HFFc6 (cell line): ENCODE measurements around the gene SELENOS. TPM values are rescaled to one million over a fixed set of nuclear protein-coding genes. Genes with fewer than 3 reads are reported as not detected.
A peak's percentile ranks its signal among the peaks of the same experiment; 100 is the strongest.

Source experiments
- DNase-seq: peaks from one replicate; pipeline ENCODE4 v3.0.0-alpha.2; 2018
- H3K27ac Mint-ChIP-seq: 2 replicates; pipeline ENCODE4 v1.8.0; 2020; ENCODE audit warnings: mild to moderate bottlenecking, mixed read lengths
- H3K27me3 Mint-ChIP-seq: 2 replicates; pipeline ENCODE4 v1.8.0; 2021; ENCODE audit warnings: mild to moderate bottlenecking, moderate library complexity, mixed read lengths; ENCODE audit not compliant: insufficient read depth
- H3K36me3 Mint-ChIP-seq: 2 replicates; pipeline ENCODE4 v1.8.0; 2021; ENCODE audit warnings: low read depth, mixed read lengths
- H3K4me1 Mint-ChIP-seq: 2 replicates; pipeline ENCODE4 v1.8.0; 2020; ENCODE audit warnings: low read depth, mixed read lengths
- H3K4me3 Mint-ChIP-seq: 2 replicates; pipeline ENCODE4 v1.8.0; 2020; ENCODE audit warnings: mild to moderate bottlenecking, moderate library complexity, mixed read lengths
- H3K9me3 Mint-ChIP-seq: 2 replicates; pipeline ENCODE4 v1.8.0; 2020; ENCODE audit warnings: mild to moderate bottlenecking, mixed read lengths
- CTCF ChIP-seq: fragments of 200-600 bp; sonication (generic); IDR thresholded peaks from 2 replicates; pipeline ENCODE4 v1.5.0; 2021; ENCODE audit warnings: antibody characterized with exemption, mild to moderate bottlenecking
- total RNA-seq, 6 experiments: library from RNA; stranded (reverse); fragmentation: NEBNext Ultra II Directional; extraction: Animal tissue kit (Norgen Biotek cat#: 25700); gene quantifications; 2 replicates in 1 of 6; 3 replicates in 5 of 6; pipeline ENCODE4 v1.2.3, GENCODE V29; 2021

SELENOS gene
- total RNA-seq, 6 experiments from 2014 or later = 73.1 to 83.1 (median 80.0) TPM

DNA sequence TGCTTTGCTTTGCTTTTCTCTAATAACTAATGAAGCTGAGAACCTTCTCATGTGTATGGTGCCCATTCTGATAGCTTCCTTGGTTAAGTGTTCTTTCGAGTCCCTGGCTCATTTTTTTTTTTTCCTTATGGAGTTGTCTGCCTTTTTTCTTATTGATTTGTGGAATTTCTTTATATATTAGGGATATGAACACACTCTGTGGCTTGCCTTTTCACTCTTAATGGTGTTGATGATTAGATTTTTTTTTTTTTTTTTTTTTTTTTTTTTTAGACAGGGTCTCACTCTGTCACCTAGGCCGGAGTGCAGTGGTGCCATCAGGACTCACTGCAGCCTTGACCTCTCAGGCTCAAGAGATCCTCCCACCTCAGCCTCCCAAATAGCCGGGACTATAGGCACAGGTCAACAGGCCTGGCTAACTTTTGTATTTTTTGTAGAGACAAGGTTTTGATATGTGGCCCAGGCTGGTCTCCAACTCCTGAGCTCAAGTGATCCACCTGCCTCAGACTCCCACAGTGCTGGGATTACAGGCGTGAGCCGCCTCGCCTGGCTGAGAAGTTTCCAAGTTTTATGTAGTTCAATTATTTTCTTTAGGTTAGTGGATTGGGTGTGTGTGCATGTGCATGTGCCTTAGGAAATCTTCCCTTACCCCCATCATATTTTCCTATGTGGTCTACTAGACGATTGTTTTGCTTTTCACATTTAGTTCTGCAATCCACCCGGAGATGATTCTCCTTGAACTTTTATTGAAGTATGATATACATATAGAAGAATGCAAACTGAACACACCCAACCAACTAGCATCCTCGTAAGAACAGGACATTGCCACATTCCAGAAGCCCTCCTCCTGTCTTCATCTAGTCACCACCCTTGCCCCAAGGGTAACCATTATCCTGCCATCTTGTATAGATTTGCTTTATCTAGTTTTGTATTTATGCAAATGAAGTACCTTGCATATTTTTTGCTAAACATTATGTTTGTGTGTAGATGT is 19.4 kb upstream of the SELENOS start:
- Mint-ChIP-seq H3K36me3 (peaks cover 17% of the 10 kb centered on the region), H3K27ac (peak overlapping the region; percentile 73), H3K4me3 (peak overlapping the region; percentile 99), H3K9me3 (peaks cover 7% of the 10 kb centered on the region; the same call in 1 of the 2 replicates), H3K27me3 (no peaks in the 10 kb centered on the region; the same call in 1 of the 2 replicates), H3K4me1 (peaks cover 36% of the 10 kb centered on the region)
- DNase-seq = peak; percentile 59
- no peak for TF ChIP-seq CTCF

GRCh38 chr15:101295607-101296161 is 18.4 kb upstream of the SELENOS start:
- no peak for TF ChIP-seq CTCF
- H3K9me3 Mint-ChIP-seq = peaks cover 7% of the 10 kb centered on the region; the same call in 1 of the 2 replicates
- peak overlapping the region; percentile 73 for H3K27ac Mint-ChIP-seq
- DNase-seq = no peak
- no peaks in the 10 kb centered on the region; the same call in 1 of the 2 replicates for H3K27me3 Mint-ChIP-seq
- peaks cover 40% of the 10 kb centered on the region for H3K4me1 Mint-ChIP-seq
- H3K36me3 Mint-ChIP-seq = peaks cover 17% of the 10 kb centered on the region
- peak overlapping the region; percentile 99 for H3K4me3 Mint-ChIP-seq

DNA sequence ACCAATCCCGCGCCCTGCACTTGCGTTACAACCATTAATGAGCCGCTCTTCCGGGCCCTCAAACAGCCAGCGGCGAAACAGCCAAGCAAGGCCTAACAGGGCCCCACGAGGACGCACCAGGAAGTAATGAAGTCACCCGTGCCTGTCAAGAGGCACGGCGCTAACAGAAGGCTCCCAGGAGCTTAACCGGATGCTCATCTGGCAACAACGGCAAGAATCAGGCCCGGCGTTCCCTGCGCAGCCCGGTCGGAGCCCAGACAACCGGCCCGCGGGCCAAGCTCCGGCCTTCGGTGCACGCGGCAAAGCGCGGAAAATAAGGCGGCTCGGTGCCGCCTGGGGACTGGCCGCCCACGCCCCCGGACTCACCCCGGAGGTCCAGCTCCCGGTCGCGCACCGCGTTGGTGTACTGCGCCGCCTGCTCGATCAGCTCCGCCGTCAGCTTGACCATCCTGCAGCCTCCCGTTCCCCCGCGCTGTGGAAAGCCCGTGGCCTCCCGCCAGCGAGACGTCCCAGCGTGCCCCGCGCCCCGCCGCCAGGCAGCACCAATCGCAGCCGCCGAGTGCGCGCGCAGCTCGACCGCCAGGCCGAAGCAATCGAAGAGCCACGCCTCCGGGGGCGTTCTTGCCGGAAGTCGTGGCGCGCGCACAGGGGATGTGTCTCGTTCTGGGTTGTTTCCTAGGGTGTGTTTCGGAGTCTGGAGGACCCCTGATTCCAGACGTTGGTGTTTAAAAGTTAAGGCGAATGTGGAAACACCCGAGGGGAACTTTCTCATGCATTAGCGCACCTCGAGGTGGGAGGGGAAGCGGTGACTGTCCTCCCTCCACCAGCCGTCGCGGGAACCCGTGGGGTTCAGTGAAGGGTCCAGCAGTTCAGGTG is 17.7 kb upstream of the SELENOS start, which contains the start of gene SNRPA1:
Gene SNRPA1, minus strand, starts transcription at position 518 of the 876 bp plus-strand sequence. Its CDS starts 70 bp downstream, at position 448.
- peaks cover 17% of the 10 kb centered on the region for H3K36me3 Mint-ChIP-seq
- peaks cover 7% of the 10 kb centered on the region; the same call in 1 of the 2 replicates for H3K9me3 Mint-ChIP-seq
- peaks cover 40% of the 10 kb centered on the region for H3K4me1 Mint-ChIP-seq
- TF ChIP-seq CTCF = 0 out of 2 replicates have a peak, but pooled peaks have one; percentile 6
- peak within 1 kb of the TSS; percentile 99 for H3K4me3 Mint-ChIP-seq
- DNase-seq = peak; percentile 95
- H3K27me3 Mint-ChIP-seq = no peaks in the 10 kb centered on the region; the same call in 1 of the 2 replicates
- peak within 1 kb of the TSS; percentile 95 for H3K27ac Mint-ChIP-seq

DNA sequence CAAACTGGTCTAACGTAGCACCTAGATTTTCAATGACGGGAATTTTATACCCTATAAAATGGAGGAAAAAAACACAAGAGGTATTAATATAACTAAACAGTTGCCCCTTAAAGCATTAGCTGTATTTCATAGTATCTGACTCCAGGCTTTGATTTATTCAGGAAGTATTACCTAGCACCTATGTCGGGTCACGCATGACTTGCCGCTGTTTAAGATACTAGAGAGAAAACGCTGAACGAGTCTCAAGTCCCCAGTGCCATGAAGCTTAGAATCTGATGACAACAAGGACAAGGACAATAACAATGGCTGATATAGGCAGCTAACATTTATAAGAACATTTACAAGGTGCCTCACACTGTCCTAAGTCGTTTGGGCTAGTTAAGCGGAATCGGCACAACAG is 15.8 kb upstream of the SELENOS start:
- DNase-seq = no peak
- Mint-ChIP-seq H3K4me3 (peak overlapping the region; percentile 99), H3K27me3 (peaks cover 2% of the 10 kb centered on the region; the same call in 1 of the 2 replicates), H3K27ac (peak overlapping the region; percentile 95), H3K9me3 (peaks cover 7% of the 10 kb centered on the region; the same call in 1 of the 2 replicates), H3K36me3 (peaks cover 27% of the 10 kb centered on the region), H3K4me1 (peaks cover 46% of the 10 kb centered on the region)
- TF ChIP-seq CTCF = no peak
